GM21723 (cell line): ENCODE results near the gene ACVRL1.
"Not testable (repeated sequence)": the region's sequence is repeated elsewhere in the genome, so short reads cannot be mapped to it uniquely, and the experiment has no call there.

Experiments used
- ATAC-seq: cut with Tn5 transposase; IDR thresholded peaks from one replicate; pipeline ENCODE4 v1.9.1; 2021; ENCODE audit warnings: mild to moderate bottlenecking, moderate library complexity; ENCODE audit not compliant: unreplicated experiment

Gene ACVRL1

GRCh38 chr12:51873251-51873994, 33.9 kb upstream of the ACVRL1 start:
- no peak for ATAC-seq

- ATAC-seq: no peak
Measured at GRCh38 chr12:51874000-51874399, 33.3 kb upstream of the ACVRL1 start.

GRCh38 chr12:51874486-51874885, 32.8 kb upstream of the ACVRL1 start:
- ATAC-seq: no peak

- no peak for ATAC-seq
Measured at GRCh38 chr12:51879102-51879501, 28.2 kb upstream of the ACVRL1 start.

- no peak for ATAC-seq
Measured at GRCh38 chr12:51883295-51883694, 24.0 kb upstream of the ACVRL1 start.

GRCh38 chr12:51883998-51884675, 23.2 kb upstream of the ACVRL1 start:
- ATAC-seq: no peak

GRCh38 chr12:51884676-51885229, 22.6 kb upstream of the ACVRL1 start:
- no peak for ATAC-seq

GRCh38 chr12:51885294-51886020, 21.8 kb upstream of the ACVRL1 start:
- not testable (repeated sequence) for ATAC-seq

GRCh38 chr12:51886021-51886710, 21.1 kb upstream of the ACVRL1 start:
- ATAC-seq: no peak

- ATAC-seq: no peak
Measured at GRCh38 chr12:51887476-51888315, 19.6 kb upstream of the ACVRL1 start, which contains the start of gene ANKRD33. TSS of gene ANKRD33 (plus strand) at chr12:51888103. CDS start at chr12:51888187, 84 bp downstream.

GRCh38 chr12:51888316-51889215, 18.7 kb upstream of the ACVRL1 start:
- ATAC-seq: no peak

GRCh38 chr12:51889216-51890132, 17.8 kb upstream of the ACVRL1 start:
- ATAC-seq: no peak

- ATAC-seq: no peak
Measured at GRCh38 chr12:51890133-51890464, 17.2 kb upstream of the ACVRL1 start.

GRCh38 chr12:51890511-51891171, 16.7 kb upstream of the ACVRL1 start:
- ATAC-seq: no peak

- ATAC-seq: no peak
Measured at GRCh38 chr12:51891843-51892242, 15.5 kb upstream of the ACVRL1 start.

- ATAC-seq: no peak
Measured at GRCh38 chr12:51893786-51894185, 13.5 kb upstream of the ACVRL1 start.

GRCh38 chr12:51895378-51896135, 11.7 kb upstream of the ACVRL1 start:
- ATAC-seq: no peak
